Gastrocnemius medialis (tissue), 4 donors: ENCODE results near the gene TRAP1. TPM values are rescaled to one million over a fixed set of nuclear protein-coding genes. Genes with fewer than 3 reads are reported as not detected.

ENCODE experiments used
- ATAC-seq, 2 donors: fragments of 150-250 bp; one replicate each; pipeline ENCODE4 v1.9.1; 2016
- DNase-seq, 2 donors: peaks; one replicate each; pipeline ENCODE4 v3.0.0-alpha.2; 2019
- H3K27ac ChIP-seq, 4 donors: fragments of 200-600 bp; sonication (generic); 1 replicate in 1 of 4; 2 replicates in 3 of 4; pipeline ENCODE4 v1.5.1; 2016 to 2018; ENCODE audit warnings: mild to moderate bottlenecking in 2 of 4, moderate library complexity in 1 of 4
- H3K27me3 ChIP-seq, 3 donors: fragments of 200-600 bp; sonication (generic) in 2 of 3; 1 replicate in 1 of 3; 2 replicates in 2 of 3; pipeline versions ENCODE4 v1.5.1 to v1.6.0; 2016 to 2019; ENCODE audit warnings: mild to moderate bottlenecking in 1 of 3, moderate library complexity in 1 of 3
- H3K36me3 ChIP-seq, 2 donors: fragments of 200-600 bp; sonication (generic) in 1 of 2; one replicate each; pipeline ENCODE4 v1.5.1; 2017 to 2018
- H3K4me1 ChIP-seq, 2 donors: fragments of 200-600 bp; sonication (generic) in 1 of 2; one replicate each; pipeline ENCODE4 v1.5.1; 2016 to 2017; ENCODE audit warnings: mild to moderate bottlenecking in 2 of 2
- H3K4me3 ChIP-seq, 4 donors: fragments of 200-600 bp; sonication (generic) in 3 of 4; 1 replicate in 1 of 4; 2 replicates in 3 of 4; pipeline ENCODE4 v1.5.1; 2016 to 2019; ENCODE audit warnings: mild to moderate bottlenecking in 2 of 4
- H3K9me3 ChIP-seq, 3 donors: fragments of 200-600 bp; sonication (generic) in 2 of 3; 1 replicate in 1 of 3; 2 replicates in 2 of 3; pipeline ENCODE4 v1.5.1; 2016 to 2019
- CTCF ChIP-seq, 5 experiments: fragments of 450-650 bp in 3 of 5; fragments of 200-600 bp in 2 of 5; sonication (generic) in 2 of 5; IDR thresholded peaks in 4 of 5; conservative IDR thresholded peaks in 1 of 5; 1 replicate in 4 of 5; 2 replicates in 1 of 5; pipeline ENCODE4 v1.5.1; 2016 to 2019; ENCODE audit warnings: antibody characterized with exemption in 5 of 5, mild to moderate bottlenecking in 3 of 5, moderate library complexity in 3 of 5
- POLR2A ChIP-seq, 2 donors: fragments of 450-650 bp; IDR thresholded peaks; one replicate each; pipeline ENCODE4 v1.6.1; 2017; ENCODE audit warnings: antibody characterized with exemption in 2 of 2, mild to moderate bottlenecking in 2 of 2, moderate library complexity in 2 of 2
- in situ Hi-C, 4 donors: fragments of 200-750 bp; cut with MboI; loops; one replicate each; pipeline versions ENCODE4 v1.15.0 to v1.8.0; 2017; ENCODE audit warnings: low sequenced_read_pairs in 4 of 4
- intact Hi-C: fragments of 100-400 bp; cut with DNase I; formaldehyde crosslinking; loops from one replicate; pipeline ENCODE4 v1.15.1; 2023; ENCODE audit warnings: low total_unique reads
- total RNA-seq, 4 donors: library from RNA; depleted of rRNA; stranded (reverse); fragments of >200 nt; gene quantifications; one replicate each; pipeline versions ENCODE4 v1.1.0 to v1.2.3, GENCODE V29; 2016

TRAP1 gene
- total RNA-seq, 4 donors from 2014 or later: 103 to 140 (median 122) TPM

DNA sequence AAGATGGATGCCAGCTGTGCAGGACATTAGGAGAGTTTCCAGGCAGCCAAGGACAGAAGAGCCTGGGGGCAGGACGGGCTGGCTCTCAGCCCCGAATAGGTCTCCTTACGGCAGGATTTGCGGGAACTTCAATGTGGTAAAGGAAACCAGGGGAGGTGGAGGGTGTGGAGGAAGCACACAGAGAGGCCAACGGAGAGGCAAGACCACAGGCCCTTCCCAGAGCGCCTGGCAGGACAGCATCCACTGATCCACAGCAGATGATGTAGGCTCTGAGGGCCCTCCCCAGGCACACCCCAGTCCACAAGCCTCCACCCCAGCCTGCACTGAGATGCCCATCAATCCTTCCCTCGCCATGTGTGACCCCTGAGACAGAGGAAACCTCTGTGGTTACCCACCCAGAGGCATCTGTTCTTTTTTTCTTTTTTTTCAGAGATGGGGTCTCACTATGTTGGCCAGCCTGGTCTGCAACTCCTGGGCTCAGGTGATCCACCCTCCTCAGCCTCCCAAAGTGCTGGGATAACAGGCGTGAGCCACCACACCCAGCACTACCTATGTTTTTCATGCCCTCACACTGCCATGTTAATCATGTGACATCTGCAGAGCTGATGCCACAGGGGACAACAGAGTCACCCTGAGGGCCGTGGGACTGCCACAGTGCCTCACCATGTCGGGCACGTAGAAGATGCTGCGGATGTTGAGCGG lies 43.5 kb downstream of the TRAP1 start:
- Histone ChIP-seq H3K4me3 (no peak overlapping the region), H3K9me3 (no peaks in the 10 kb centered on the region), H3K36me3 (peaks cover 0 to 82% of the 10 kb centered on the region in 2 donors), H3K27ac (no peak overlapping the region), H3K27me3 (no peaks in the 10 kb centered on the region), H3K4me1 (no peaks in the 10 kb centered on the region)
- no peak for DNase-seq
- no peak for ATAC-seq
- TF ChIP-seq CTCF (IDR thresholded peaks at IDR 0.05 in 4 of 5, conservative IDR thresholded peaks at IDR 0.05 in 1 of 5) (no peak), POLR2A (IDR thresholded peaks at IDR 0.05) (no peak)
- intact Hi-C loops: no loop called here
- in situ Hi-C loops: no loop called here

GRCh38 chr16:3673201-3673600 lies 44.1 kb downstream of the TRAP1 start:
- in situ Hi-C loops (no loop called here), intact Hi-C loops (no loop called here)
- Histone ChIP-seq H3K27ac (no peak overlapping the region), H3K27me3 (no peaks in the 10 kb centered on the region), H3K4me1 (no peaks in the 10 kb centered on the region), H3K9me3 (no peaks in the 10 kb centered on the region), H3K4me3 (no peak overlapping the region), H3K36me3 (peaks cover 0 to 83% of the 10 kb centered on the region in 2 donors)
- DNase-seq: no peak
- ATAC-seq: no peak
- no peak for TF ChIP-seq POLR2A (IDR thresholded peaks at IDR 0.05)
- no peak for TF ChIP-seq CTCF (IDR thresholded peaks at IDR 0.05 in 4 of 5, conservative IDR thresholded peaks at IDR 0.05 in 1 of 5)

DNA sequence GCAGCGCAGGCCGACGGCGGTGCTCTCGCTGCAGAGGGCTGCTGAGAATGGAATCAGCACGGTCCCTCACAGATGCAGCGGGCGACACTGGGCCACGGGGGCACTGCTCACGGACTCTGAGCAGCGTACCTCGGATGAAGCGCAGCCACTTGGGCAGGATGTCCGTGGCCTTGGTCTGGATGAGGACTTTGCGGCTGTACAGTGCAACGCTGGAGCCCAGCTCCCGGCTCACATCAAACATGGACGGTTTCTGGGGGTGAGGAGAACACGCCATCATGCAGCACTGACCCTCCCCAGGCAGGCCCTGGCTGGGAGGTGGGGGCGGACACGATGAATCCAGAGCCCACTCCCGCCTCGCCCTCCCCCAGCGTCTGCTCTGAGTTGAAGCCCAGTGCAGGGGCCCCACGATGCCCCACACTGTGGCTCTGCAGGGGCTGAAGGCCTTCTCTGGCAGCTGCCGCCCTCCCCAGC lies 44.7 kb downstream of the TRAP1 start:
- H3K27ac ChIP-seq: no peak overlapping the region
- peaks cover 0 to 79% of the 10 kb centered on the region in 2 donors for H3K36me3 ChIP-seq
- no peak for TF ChIP-seq CTCF (IDR thresholded peaks at IDR 0.05 in 4 of 5, conservative IDR thresholded peaks at IDR 0.05 in 1 of 5)
- no peak for TF ChIP-seq POLR2A (IDR thresholded peaks at IDR 0.05)
- in situ Hi-C loops (no loop called here), intact Hi-C loops (no loop called here)
- H3K27me3 ChIP-seq: no peaks in the 10 kb centered on the region
- no peak for ATAC-seq
- no peak overlapping the region for H3K4me3 ChIP-seq
- no peak for DNase-seq
- no peaks in the 10 kb centered on the region for H3K4me1 ChIP-seq
- H3K9me3 ChIP-seq: no peaks in the 10 kb centered on the region

DNA sequence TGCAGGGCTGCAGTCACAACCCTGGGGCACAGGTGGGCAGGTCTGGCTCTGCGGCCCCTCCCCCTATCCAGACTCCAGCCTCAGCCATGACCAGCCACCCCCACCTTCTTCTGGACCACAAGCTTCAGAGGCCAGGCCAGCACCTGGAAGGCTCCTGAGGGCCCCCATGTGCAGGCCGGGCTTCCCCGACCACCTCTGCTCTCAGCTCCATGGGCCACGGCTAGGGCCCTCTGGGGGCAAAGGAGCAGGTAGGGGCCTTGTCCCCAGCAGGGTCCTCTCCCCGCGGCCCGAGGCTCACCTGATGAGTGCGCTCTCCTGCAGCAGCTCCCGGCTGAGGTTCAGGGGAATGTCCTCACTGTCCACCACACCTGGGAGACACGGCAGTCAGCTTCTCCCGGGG lies 45.9 kb downstream of the TRAP1 start:
- in situ Hi-C loops: no loop called here
- TF ChIP-seq CTCF (IDR thresholded peaks at IDR 0.05 in 4 of 5, conservative IDR thresholded peaks at IDR 0.05 in 1 of 5) (no peak), POLR2A (IDR thresholded peaks at IDR 0.05) (no peak)
- Histone ChIP-seq H3K27me3 (no peaks in the 10 kb centered on the region), H3K27ac (no peak overlapping the region), H3K36me3 (peaks cover 0 to 73% of the 10 kb centered on the region in 2 donors), H3K4me1 (no peaks in the 10 kb centered on the region), H3K4me3 (no peak overlapping the region), H3K9me3 (no peaks in the 10 kb centered on the region)
- DNase-seq (no peak), ATAC-seq (no peak)
- intact Hi-C loops: no loop called here
